GM10248 (cell line): ENCODE measurements around the gene POLR2E.

Experiments used
- CTCF ChIA-PET: fragments of 300-600 bp; sonication (Branson Sonifier 250); formaldehyde crosslinking; extraction: SDS; loops from one replicate; lab custom pipeline; 2021; ENCODE audit warnings: antibody characterized with exemption; lab: Yijun Ruan, JAX
- POLR2A ChIA-PET: fragments of 350-650 bp; sonication (Branson Sonifier 250); formaldehyde crosslinking; extraction: SDS; loops from one replicate; lab custom pipeline; 2020; ENCODE audit warnings: antibody characterized with exemption; lab: Yijun Ruan, JAX
- DNase-seq: peaks from one replicate; pipeline ENCODE4 v3.0.0; 2012; ENCODE audit errors: extremely low spot score
- TF ChIP-seq, protein P1 (sequence below): IDR thresholded peaks from 2 replicates; pipeline ENCODE4 v1.5.1; 2012; ENCODE audit warnings: mild to moderate bottlenecking, low read depth; ENCODE audit errors: extremely low read depth, missing control alignments, control extremely low read depth

Gene POLR2E

DNA sequence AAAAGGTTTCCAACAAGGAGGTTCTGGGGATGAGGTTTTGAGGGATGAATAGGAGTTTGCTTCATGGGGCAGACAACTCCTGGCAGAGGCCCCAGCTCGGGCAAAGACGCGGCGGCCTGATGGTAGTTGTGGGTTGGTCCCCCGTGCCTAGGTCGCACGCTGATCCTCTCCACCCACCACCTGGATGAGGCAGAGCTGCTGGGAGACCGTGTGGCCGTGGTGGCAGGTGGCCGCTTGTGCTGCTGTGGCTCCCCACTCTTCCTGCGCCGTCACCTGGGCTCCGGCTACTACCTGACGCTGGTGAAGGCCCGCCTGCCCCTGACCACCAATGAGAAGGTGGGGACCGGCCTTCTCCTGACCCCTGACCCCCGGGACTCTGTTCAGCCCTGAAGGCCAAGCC lies 43.4 kb downstream of the POLR2E start:
- no peak for DNase-seq
- POLR2A ChIA-PET = no interaction called here
- CTCF ChIA-PET = interaction anchor here (1.4 kb wide), 1 partner anchor 13 kb away, joined by 4 read pairs; no protein-coding TSS in a partner anchor
- TF ChIP-seq, protein P1, sequence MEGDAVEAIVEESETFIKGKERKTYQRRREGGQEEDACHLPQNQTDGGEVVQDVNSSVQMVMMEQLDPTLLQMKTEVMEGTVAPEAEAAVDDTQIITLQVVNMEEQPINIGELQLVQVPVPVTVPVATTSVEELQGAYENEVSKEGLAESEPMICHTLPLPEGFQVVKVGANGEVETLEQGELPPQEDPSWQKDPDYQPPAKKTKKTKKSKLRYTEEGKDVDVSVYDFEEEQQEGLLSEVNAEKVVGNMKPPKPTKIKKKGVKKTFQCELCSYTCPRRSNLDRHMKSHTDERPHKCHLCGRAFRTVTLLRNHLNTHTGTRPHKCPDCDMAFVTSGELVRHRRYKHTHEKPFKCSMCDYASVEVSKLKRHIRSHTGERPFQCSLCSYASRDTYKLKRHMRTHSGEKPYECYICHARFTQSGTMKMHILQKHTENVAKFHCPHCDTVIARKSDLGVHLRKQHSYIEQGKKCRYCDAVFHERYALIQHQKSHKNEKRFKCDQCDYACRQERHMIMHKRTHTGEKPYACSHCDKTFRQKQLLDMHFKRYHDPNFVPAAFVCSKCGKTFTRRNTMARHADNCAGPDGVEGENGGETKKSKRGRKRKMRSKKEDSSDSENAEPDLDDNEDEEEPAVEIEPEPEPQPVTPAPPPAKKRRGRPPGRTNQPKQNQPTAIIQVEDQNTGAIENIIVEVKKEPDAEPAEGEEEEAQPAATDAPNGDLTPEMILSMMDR = no peak

DNA sequence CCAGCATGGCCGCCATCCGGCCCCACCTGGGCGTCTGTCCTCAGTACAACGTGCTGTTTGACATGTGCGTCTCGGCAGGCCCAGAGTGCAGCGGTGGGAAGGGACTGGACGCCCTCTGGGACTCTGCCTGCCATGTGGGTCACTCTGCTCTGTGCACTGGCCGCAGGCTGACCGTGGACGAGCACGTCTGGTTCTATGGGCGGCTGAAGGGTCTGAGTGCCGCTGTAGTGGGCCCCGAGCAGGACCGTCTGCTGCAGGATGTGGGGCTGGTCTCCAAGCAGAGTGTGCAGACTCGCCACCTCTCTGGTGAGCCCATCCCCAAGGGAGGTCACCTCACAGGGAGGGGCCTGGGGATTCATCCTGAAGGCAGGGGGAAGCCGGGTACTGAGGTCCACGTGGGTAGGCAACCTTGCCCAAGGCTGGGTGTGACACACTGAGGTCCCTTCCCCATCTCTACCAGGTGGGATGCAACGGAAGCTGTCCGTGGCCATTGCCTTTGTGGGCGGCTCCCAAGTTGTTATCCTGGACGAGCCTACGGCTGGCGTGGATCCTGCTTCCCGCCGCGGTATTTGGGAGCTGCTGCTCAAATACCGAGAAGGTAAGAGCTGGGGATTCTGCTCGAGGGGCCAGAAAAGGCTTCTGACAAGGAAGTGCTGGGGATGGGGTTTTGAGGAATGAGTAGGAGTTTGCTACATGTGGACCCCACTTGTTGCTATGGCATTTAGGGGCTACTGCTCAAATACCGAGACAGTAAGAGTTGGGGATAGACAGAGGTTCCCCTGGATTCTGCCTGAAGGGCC lies 44.0 kb downstream of the POLR2E start:
- TF ChIP-seq, protein P1 = no peak
- DNase-seq = no peak
- CTCF ChIA-PET = interaction anchor here (1.4 kb wide), 1 partner anchor 14 kb away, joined by 4 read pairs; no protein-coding TSS in a partner anchor
- POLR2A ChIA-PET = no interaction called here

DNA sequence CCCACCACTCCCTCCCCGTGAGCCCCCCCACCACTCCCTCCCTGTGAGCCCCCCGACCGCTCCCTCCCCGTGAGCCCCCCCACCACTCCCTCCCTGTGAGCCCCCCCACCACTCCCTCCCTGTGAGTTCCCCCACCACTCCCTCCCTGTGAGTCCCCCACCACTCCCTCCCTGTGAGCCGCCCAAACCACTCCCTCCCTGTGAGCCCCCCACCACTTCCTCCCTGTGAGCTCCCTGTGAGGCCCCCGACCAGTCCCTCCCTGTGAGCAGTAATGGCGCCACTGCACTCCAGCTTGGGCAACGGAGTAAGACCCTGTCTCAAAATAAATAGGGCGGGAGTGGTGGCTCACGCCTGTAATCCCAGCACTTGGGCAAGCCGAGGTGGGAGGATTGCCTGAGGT lies 45.4 kb downstream of the POLR2E start:
- TF ChIP-seq, protein P1 = no peak
- ChIA-PET CTCF (no interaction called here), POLR2A (no interaction called here)
- no peak for DNase-seq

DNA sequence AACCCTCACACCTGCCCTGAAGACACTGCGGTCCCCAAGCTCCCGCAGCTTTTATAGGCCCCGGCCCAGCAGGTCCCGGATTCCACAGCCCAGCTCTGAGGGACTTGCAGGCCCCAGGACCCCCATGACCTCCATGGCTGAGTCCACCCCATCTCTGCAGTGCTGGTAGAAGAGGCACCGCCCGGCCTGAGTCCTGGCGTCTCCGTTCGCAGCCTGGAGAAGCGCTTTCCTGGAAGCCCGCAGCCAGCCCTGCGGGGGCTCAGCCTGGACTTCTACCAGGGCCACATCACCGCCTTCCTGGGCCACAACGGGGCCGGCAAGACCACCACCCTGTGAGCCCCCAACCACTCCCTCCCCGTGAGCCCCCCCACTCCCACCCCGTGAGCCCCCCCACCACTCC lies 46.1 kb downstream of the POLR2E start:
- ChIA-PET CTCF (interaction anchor here (1.9 kb wide), 1 partner anchor 16 kb away, joined by 10 read pairs; no protein-coding TSS in a partner anchor), POLR2A (no interaction called here)

DNA sequence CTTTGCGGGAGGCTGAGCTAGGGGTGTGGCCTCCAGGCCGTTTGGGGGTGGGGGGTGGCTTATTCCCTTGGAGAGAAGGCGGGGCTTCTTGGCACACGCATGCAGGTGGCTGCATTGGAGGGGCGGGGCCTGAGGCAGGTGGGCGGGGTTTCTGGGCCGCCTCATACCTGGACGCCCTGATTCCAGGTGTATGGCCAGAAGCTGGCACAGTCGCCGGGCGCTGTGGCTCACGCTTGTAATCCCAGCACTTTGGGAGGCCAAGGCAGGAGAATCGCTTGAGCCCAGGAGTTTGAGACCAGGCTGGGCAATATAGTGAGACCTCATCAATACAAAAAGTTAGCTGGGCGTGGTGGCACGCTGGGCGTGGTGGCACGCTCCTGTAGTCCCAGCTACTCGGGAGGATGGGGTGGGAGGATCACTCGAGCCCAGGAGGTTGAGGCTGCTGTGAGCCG lies 47.5 kb downstream of the POLR2E start:
- CTCF ChIA-PET = interaction anchor here (1.9 kb wide), 1 partner anchor 17 kb away, joined by 10 read pairs; no protein-coding TSS in a partner anchor
- TF ChIP-seq, protein P1 = no peak
- POLR2A ChIA-PET = interaction anchor here (0.9 kb wide), 1 partner anchor 22 kb away, joined by 3 read pairs; the partner anchor contains the start of gene CNN2
- DNase-seq = no peak

More for the DNA sequence above, 46.1 kb downstream of the POLR2E start:
- TF ChIP-seq, protein P1 = no peak
- no peak for DNase-seq

DNA sequence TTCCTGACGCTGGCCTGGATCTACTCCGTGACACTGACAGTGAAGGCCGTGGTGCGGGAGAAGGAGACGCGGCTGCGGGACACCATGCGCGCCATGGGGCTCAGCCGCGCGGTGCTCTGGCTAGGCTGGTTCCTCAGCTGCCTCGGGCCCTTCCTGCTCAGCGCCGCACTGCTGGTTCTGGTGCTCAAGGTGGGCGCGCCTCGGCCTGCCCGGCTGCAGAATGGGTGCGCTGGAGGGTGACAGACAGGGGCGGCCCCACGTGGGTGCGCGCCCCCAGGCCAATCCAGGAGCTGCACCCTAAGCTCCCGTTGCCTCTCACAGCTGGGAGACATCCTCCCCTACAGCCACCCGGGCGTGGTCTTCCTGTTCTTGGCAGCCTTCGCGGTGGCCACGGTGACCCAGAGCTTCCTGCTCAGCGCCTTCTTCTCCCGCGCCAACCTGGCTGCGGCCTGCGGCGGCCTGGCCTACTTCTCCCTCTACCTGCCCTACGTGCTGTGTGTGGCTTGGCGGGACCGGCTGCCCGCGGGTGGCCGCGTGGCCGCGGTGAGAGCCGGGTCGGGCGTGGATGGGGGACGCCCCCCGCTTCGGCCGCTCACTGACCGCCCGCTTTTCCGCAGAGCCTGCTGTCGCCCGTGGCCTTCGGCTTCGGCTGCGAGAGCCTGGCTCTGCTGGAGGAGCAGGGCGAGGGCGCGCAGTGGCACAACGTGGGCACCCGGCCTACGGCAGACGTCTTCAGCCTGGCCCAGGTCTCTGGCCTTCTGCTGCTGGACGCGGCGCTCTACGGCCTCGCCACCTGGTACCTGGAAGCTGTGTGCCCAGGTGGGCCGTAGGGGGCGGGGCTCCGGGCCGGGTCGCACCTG lies 48.1 kb downstream of the POLR2E start:
- ChIA-PET CTCF (interaction anchor here (1.9 kb wide), 1 partner anchor 18 kb away, joined by 10 read pairs; no protein-coding TSS in a partner anchor), POLR2A (interaction anchor here (0.9 kb wide), 1 partner anchor 21 kb away, joined by 3 read pairs; the partner anchor contains the start of gene CNN2)
- TF ChIP-seq, protein P1 = no peak
- DNase-seq = no peak
